Osteocyte (in vitro differentiated cells): ENCODE data around the gene ZNF491. TPM values are rescaled to one million over a fixed set of nuclear protein-coding genes. Genes with fewer than 3 reads are reported as not detected.
"Not testable (repeated sequence)": the region's sequence is repeated elsewhere in the genome, so short reads cannot be mapped to it uniquely, and the experiment has no call there.

Source experiments
- DNase-seq: peaks from one replicate; pipeline ENCODE4 v3.0.0; 2021; ENCODE audit warnings: mixed read lengths; ENCODE audit not compliant: unreplicated experiment; ENCODE audit errors: extremely low spot score
- H3K27ac Mint-ChIP-seq: one replicate; pipeline ENCODE4 v1.8.0; 2021; ENCODE audit warnings: mild to moderate bottlenecking, mixed read lengths; ENCODE audit not compliant: unreplicated experiment
- H3K27me3 Mint-ChIP-seq: one replicate; pipeline ENCODE4 v1.8.0; 2021; ENCODE audit warnings: mixed read lengths; ENCODE audit not compliant: unreplicated experiment
- H3K36me3 Mint-ChIP-seq: one replicate; pipeline ENCODE4 v1.8.0; 2021; ENCODE audit warnings: mixed read lengths; ENCODE audit not compliant: unreplicated experiment
- H3K4me1 Mint-ChIP-seq: one replicate; pipeline ENCODE4 v1.8.0; 2021; ENCODE audit warnings: mixed read lengths; ENCODE audit not compliant: unreplicated experiment
- H3K4me3 Mint-ChIP-seq: one replicate; pipeline ENCODE4 v1.8.0; 2021; ENCODE audit warnings: mild to moderate bottlenecking, moderate library complexity, mixed read lengths; ENCODE audit not compliant: unreplicated experiment
- H3K9me3 Mint-ChIP-seq: one replicate; pipeline ENCODE4 v1.8.0; 2021; ENCODE audit warnings: mixed read lengths; ENCODE audit not compliant: unreplicated experiment
- total RNA-seq: library from RNA; stranded (reverse); gene quantifications from 2 replicates; pipeline ENCODE4 v1.2.1, GENCODE V29; 2021
- TF ChIP-seq, protein P1 (sequence below): fragments of 200-600 bp; sonication (generic); IDR thresholded peaks from 2 replicates; pipeline ENCODE4 v1.5.0; 2021; ENCODE audit warnings: antibody characterized with exemption, mild to moderate bottlenecking, moderate library complexity

ZNF491 gene
- total RNA-seq, 1 donor from 2014 or later = 6.2 TPM

DNA sequence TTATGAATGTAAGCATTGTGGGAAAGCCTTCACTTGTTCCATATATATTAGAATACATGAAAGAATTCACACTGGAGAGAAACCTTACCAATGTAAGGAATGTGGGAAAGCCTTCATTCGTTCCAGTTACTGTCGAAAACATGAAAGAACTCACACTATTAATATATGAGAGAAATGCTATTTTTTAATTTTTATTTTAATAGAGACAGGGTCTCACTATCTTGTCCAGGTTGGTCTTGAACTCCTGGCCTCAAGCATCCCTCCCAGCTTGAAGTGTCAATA, 8.7 kb downstream of the ZNF491 start:
- H3K4me1 Mint-ChIP-seq = no peaks in the 10 kb centered on the region
- peaks cover 26% of the 10 kb centered on the region for H3K9me3 Mint-ChIP-seq
- no peaks in the 10 kb centered on the region for H3K27me3 Mint-ChIP-seq
- H3K36me3 Mint-ChIP-seq = peaks cover 62% of the 10 kb centered on the region
- no peak overlapping the region for H3K27ac Mint-ChIP-seq
- no peak for DNase-seq
- TF ChIP-seq, protein P1, sequence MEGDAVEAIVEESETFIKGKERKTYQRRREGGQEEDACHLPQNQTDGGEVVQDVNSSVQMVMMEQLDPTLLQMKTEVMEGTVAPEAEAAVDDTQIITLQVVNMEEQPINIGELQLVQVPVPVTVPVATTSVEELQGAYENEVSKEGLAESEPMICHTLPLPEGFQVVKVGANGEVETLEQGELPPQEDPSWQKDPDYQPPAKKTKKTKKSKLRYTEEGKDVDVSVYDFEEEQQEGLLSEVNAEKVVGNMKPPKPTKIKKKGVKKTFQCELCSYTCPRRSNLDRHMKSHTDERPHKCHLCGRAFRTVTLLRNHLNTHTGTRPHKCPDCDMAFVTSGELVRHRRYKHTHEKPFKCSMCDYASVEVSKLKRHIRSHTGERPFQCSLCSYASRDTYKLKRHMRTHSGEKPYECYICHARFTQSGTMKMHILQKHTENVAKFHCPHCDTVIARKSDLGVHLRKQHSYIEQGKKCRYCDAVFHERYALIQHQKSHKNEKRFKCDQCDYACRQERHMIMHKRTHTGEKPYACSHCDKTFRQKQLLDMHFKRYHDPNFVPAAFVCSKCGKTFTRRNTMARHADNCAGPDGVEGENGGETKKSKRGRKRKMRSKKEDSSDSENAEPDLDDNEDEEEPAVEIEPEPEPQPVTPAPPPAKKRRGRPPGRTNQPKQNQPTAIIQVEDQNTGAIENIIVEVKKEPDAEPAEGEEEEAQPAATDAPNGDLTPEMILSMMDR = no peak
- H3K4me3 Mint-ChIP-seq = no peak overlapping the region

DNA sequence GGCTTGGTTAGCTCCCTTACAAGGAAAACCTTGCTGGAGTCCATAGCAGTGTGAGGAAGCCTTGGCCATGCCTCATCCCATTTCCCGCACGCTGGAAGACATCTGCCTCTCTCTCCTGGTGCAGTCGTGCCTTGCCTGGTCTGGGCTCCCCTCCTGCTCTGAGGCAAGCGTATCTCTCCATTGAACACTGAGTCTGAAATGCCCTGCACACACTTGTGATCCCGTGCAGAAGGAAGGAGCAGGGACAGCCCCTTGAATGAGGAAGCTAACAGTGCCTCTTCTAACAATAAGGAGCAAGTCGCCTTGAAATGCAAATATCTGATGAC, 15.3 kb downstream of the ZNF491 start:
- Mint-ChIP-seq H3K27me3 (no peaks in the 10 kb centered on the region), H3K27ac (peak overlapping the region; percentile 93), H3K4me1 (peaks cover 14% of the 10 kb centered on the region), H3K36me3 (peaks cover 18% of the 10 kb centered on the region), H3K4me3 (peak overlapping the region; percentile 92), H3K9me3 (peaks cover 9% of the 10 kb centered on the region)
- TF ChIP-seq, protein P1 = no peak
- no peak for DNase-seq

DNA sequence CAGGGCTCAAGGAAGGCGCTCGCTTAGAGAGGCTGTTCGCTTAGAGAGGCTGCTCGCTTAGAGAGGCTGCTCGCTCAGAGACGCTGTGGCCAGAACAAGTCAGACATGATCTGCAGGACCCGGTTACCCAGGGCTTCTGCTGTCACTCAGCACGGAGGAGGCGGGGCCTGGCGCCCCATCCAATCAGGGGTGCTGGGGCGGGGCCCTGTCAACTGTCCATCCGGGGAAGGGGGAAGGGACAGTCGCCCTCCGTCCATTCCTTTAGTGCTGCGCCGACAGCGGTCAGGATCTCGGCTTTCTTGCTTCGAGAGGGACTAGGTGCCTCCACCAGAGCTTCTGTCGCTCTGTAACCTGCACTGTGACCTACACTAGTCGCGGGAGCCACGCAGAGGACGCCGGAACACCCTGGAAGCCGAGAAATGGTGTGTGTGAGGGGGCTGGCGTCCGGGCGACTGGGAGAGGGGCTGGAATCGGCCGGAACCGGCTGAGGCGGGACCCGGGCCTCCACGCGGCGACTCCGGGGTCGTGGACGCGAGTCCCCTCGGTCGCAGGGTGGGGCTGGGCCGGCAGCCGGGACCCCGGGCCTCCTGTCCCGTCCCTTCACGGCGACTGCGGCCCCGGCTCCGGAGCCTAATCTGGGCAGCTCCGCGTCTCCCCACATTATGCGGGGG, 15.8 kb downstream of the ZNF491 start, which contains the start of gene ZNF440:
Gene ZNF440, plus strand, starts transcription at position 245 of the 671 bp plus-strand sequence. Its CDS starts 175 bp downstream, at position 420.
- DNase-seq = peak; percentile 97
- TF ChIP-seq, protein P1 = no peak
- peaks cover 4% of the 10 kb centered on the region for H3K9me3 Mint-ChIP-seq
- peak within 1 kb of the TSS; percentile 93 for H3K27ac Mint-ChIP-seq
- H3K4me3 Mint-ChIP-seq = peak within 1 kb of the TSS; percentile 92
- H3K27me3 Mint-ChIP-seq = no peaks in the 10 kb centered on the region
- H3K36me3 Mint-ChIP-seq = peaks cover 18% of the 10 kb centered on the region
- peaks cover 14% of the 10 kb centered on the region for H3K4me1 Mint-ChIP-seq

GRCh38 chr19:11814700-11815035, 16.3 kb downstream of the ZNF491 start:
- no peak for DNase-seq
- Mint-ChIP-seq H3K36me3 (peaks cover 18% of the 10 kb centered on the region), H3K27me3 (no peaks in the 10 kb centered on the region), H3K4me1 (peaks cover 14% of the 10 kb centered on the region), H3K4me3 (peak overlapping the region; percentile 92), H3K9me3 (peaks cover 4% of the 10 kb centered on the region), H3K27ac (peak overlapping the region; percentile 73)
- TF ChIP-seq, protein P1 = no peak

- Mint-ChIP-seq H3K4me1 (no peaks in the 10 kb centered on the region), H3K27ac (no peak overlapping the region), H3K9me3 (peaks cover 13% of the 10 kb centered on the region), H3K27me3 (no peaks in the 10 kb centered on the region), H3K36me3 (peaks cover 39% of the 10 kb centered on the region), H3K4me3 (no peak overlapping the region)
- TF ChIP-seq, protein P1 = no peak
- no peak for DNase-seq
These were observed 23.3 kb downstream of the ZNF491 start for GRCh38 chr19:11821474-11822109.

- H3K27me3 Mint-ChIP-seq, H3K27ac Mint-ChIP-seq, DNase-seq, H3K4me3 Mint-ChIP-seq, H3K4me1 Mint-ChIP-seq: not testable (repeated sequence)
- Mint-ChIP-seq H3K36me3 (peaks cover 78% of the 10 kb centered on the region), H3K9me3 (peaks cover 34% of the 10 kb centered on the region)
These were observed 30.9 kb downstream of the ZNF491 start for GRCh38 chr19:11828957-11829876.
